ENCODE data around the gene CSHL1. TPM values are rescaled to one million over a fixed set of nuclear protein-coding genes. Genes with fewer than 3 reads are reported as not detected.
"Not testable (repeated sequence)": the region's sequence is repeated elsewhere in the genome, so short reads cannot be mapped to it uniquely, and the experiment has no call there.

Gene CSHL1
- total RNA-seq, 1 donor from 2014 or later: not detected

DNA sequence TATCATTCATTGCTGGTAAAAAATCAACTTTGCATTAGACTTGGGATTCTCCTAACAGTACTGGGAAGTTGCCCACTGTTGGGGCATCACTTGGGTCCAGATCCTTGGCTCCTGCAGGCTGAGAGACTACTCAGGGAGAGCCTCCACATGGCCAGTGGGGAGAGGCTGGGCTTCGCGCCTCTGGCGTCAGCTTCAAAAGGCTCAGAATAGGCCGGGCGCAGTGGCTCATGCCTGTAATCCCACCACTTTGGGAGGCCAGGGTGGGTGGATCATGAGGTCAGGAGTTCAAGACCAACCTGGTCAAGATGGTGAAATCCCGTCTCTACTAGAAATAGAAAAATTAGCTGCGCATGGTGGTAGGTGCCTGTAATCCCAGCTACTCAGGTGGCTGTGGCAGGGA lies 3.4 kb upstream of the CSHL1 start:
- intact Hi-C loops (cut with DNase I): no loop called here
- DNase-seq: no peak
- TF ChIP-seq, protein P1, sequence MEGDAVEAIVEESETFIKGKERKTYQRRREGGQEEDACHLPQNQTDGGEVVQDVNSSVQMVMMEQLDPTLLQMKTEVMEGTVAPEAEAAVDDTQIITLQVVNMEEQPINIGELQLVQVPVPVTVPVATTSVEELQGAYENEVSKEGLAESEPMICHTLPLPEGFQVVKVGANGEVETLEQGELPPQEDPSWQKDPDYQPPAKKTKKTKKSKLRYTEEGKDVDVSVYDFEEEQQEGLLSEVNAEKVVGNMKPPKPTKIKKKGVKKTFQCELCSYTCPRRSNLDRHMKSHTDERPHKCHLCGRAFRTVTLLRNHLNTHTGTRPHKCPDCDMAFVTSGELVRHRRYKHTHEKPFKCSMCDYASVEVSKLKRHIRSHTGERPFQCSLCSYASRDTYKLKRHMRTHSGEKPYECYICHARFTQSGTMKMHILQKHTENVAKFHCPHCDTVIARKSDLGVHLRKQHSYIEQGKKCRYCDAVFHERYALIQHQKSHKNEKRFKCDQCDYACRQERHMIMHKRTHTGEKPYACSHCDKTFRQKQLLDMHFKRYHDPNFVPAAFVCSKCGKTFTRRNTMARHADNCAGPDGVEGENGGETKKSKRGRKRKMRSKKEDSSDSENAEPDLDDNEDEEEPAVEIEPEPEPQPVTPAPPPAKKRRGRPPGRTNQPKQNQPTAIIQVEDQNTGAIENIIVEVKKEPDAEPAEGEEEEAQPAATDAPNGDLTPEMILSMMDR (IDR thresholded peaks at IDR 0.05): no peak

GRCh38 chr17:63911657-63912100 lies 621 bp upstream of the CSHL1 start:
- Histone ChIP-seq H3K27ac (no peak overlapping the region), H3K4me3 (no peak overlapping the region), H3K4me1 (no peaks in the 10 kb centered on the region), H3K27me3 (ENCODE audit: low read depth) (peaks cover 6% of the 10 kb centered on the region), H3K9me3 (no peaks in the 10 kb centered on the region), H3K36me3 (no peaks in the 10 kb centered on the region)
- TF ChIP-seq, protein P1 (IDR thresholded peaks at IDR 0.05): peak; percentile 85
- no peak for DNase-seq
- intact Hi-C loops (cut with DNase I): no loop called here
- peak; percentile 77 to 84 for ATAC-seq

More for the DNA sequence above, 3.4 kb upstream of the CSHL1 start:
- Histone ChIP-seq H3K36me3 (no peaks in the 10 kb centered on the region), H3K27me3 (ENCODE audit: low read depth) (peaks cover 11% of the 10 kb centered on the region), H3K4me1 (no peaks in the 10 kb centered on the region), H3K9me3 (no peaks in the 10 kb centered on the region), H3K4me3 (no peak overlapping the region), H3K27ac (no peak overlapping the region)
- no peak for ATAC-seq

- no peak overlapping the region for H3K27ac ChIP-seq
- no peaks in the 10 kb centered on the region for H3K36me3 ChIP-seq
- TF ChIP-seq, protein P1 (IDR thresholded peaks at IDR 0.05): no peak
- H3K27me3 ChIP-seq (ENCODE audit: low read depth): peaks cover 6% of the 10 kb centered on the region
- no peak overlapping the region for H3K4me3 ChIP-seq
- intact Hi-C loops (cut with DNase I): no loop called here
- ATAC-seq (no peak), DNase-seq (no peak)
- H3K9me3 ChIP-seq: no peaks in the 10 kb centered on the region
- no peaks in the 10 kb centered on the region for H3K4me1 ChIP-seq
Measured at GRCh38 chr17:63910096-63910495, 962 bp downstream of the CSHL1 start.

DNA sequence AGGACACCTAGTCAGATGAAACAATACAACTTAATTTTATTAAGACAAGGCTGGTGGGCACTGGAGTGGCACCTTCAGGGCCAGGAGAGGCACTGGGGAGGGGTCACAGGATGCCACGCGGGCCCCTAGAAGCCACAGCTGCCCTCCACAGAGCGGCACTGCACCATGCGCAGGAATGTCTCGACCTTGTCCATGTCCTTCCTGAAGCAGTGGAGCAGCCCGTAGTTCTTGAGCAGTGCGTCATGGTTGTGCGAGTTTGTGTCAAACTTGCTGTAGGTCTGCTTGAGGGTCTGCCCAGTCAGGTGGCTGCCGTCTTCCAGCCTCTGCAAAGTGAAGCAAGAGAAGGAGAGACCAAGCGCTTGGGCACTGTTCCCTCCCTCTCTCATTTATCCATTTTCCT lies 1.5 kb downstream of the CSHL1 start:
- intact Hi-C loops (cut with DNase I); H3K27me3 ChIP-seq (ENCODE audit: low read depth); H3K36me3 ChIP-seq; ATAC-seq; H3K4me1 ChIP-seq; DNase-seq; H3K4me3 ChIP-seq; H3K27ac ChIP-seq; H3K9me3 ChIP-seq: not testable (repeated sequence)

- H3K27me3 ChIP-seq (ENCODE audit: low read depth); H3K9me3 ChIP-seq; H3K4me1 ChIP-seq; H3K4me3 ChIP-seq; H3K27ac ChIP-seq; H3K36me3 ChIP-seq; intact Hi-C loops (cut with DNase I); DNase-seq: not testable (repeated sequence)
- peak; percentile 62 to 64 for ATAC-seq
Measured at GRCh38 chr17:63907161-63907778, 3.8 kb downstream of the CSHL1 start.

DNA sequence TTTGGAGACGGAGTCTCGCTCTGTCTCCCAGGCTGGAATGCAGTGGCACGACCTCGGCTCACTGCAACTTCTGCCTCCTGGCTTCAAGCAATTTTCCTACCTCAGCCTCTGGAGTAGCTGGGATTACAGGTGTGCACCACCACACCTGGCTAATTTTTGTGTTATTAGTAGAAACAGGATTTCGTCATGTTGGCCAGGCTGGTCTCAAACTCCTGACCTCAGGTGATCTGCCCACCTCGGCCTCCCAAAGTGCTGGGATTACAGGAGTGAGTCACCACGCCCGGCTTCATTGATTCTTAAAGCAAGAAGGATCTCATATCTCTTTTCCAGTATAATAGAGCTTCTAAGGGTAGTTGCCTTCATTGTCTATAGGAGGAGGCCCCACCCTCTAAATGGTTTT lies 6.3 kb downstream of the CSHL1 start:
- H3K27me3 ChIP-seq (ENCODE audit: low read depth); intact Hi-C loops (cut with DNase I); ATAC-seq; H3K4me1 ChIP-seq; DNase-seq; H3K9me3 ChIP-seq; H3K36me3 ChIP-seq; H3K27ac ChIP-seq; H3K4me3 ChIP-seq: not testable (repeated sequence)

GRCh38 chr17:63903787-63904201 lies 7.3 kb downstream of the CSHL1 start:
- H3K27me3 ChIP-seq (ENCODE audit: low read depth); H3K9me3 ChIP-seq; intact Hi-C loops (cut with DNase I); H3K4me1 ChIP-seq; H3K27ac ChIP-seq; DNase-seq; H3K36me3 ChIP-seq; H3K4me3 ChIP-seq: not testable (repeated sequence)
- peak; percentile 43 to 51 for ATAC-seq
- TF ChIP-seq, protein P1 (IDR thresholded peaks at IDR 0.05): peak; percentile 38

GRCh38 chr17:63901971-63902370 lies 9.1 kb downstream of the CSHL1 start:
- H3K4me1 ChIP-seq; DNase-seq; H3K9me3 ChIP-seq; H3K36me3 ChIP-seq; H3K27ac ChIP-seq; H3K4me3 ChIP-seq; ATAC-seq; H3K27me3 ChIP-seq (ENCODE audit: low read depth); intact Hi-C loops (cut with DNase I): not testable (repeated sequence)

GRCh38 chr17:63898899-63899798 lies 11.9 kb downstream of the CSHL1 start:
- DNase-seq; H3K36me3 ChIP-seq; intact Hi-C loops (cut with DNase I); H3K4me3 ChIP-seq; ATAC-seq; H3K27me3 ChIP-seq (ENCODE audit: low read depth); H3K4me1 ChIP-seq; H3K9me3 ChIP-seq; H3K27ac ChIP-seq: not testable (repeated sequence)
